GM18507 (cell line): Measurements from ENCODE around the gene LYPD6B.

Experiments
- DNase-seq: peaks from one replicate; pipeline ENCODE4 v3.0.0; 2011; ENCODE audit warnings: low read depth; ENCODE audit not compliant: insufficient read length; ENCODE audit errors: extremely low spot score
- FAIRE-seq: peaks from 2 replicates; lab custom pipeline; 2011; peaks lifted over from hg19 to GRCh38; lab: Jason Lieb, UNC

LYPD6B gene

DNA sequence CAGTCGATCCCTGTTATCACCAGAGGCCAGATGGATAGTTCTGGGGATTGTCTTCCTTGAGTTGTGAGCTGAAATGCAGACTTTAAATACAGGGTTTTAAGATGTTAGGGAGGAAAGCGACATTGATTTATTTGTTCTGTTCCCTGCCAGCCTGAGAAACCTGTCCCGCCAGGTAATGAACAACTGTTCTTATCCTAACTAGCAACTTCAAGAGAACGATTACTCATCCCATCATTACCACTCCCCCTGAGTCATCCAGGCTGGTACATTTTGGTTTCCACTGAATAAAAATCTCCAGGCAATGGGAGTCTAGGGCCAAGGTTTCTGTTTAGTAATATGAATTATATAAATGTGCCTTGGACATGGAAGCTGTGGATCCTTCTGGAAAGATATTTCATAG, 131.2 kb downstream of the LYPD6B start:
- DNase-seq (no peak), FAIRE-seq (no peak)

DNA sequence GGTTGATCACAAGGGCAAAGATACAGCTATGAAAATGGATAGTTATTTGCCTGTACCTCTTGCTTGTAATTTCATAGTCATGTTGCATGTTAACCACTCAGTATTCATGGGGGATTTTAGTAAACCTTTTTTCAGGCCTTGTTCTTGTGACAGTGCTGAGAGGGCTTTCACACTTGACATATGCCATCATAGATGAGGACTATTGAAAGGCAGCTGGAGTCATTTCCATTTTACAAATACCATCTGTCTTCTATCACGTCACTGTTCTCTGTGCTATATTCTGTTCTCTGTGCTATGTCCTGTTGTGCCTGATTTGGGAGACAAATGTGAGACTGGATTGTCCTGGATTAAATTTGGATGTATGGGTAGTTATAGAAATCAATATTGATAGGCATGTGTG, 131.7 kb downstream of the LYPD6B start:
- DNase-seq: no peak
- FAIRE-seq: no peak

DNA sequence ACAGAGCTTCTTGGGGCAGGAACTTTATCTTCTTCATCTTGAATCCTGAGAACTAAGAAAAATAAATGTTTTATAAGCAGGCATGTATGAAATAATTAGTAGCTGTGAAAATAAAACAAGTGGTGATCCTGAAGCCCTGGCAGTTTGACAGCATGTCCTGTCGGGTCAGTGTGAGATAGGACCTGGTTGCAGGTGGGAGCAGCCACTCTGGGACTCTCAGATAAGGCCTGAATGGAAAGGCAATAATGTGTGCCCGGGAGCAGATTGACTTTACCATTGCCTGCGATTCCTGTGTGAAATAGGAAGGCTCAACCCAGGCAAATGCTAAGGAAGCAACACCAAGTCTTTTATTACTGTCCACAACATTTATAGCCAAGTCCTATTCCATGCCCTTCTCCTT, 132.4 kb downstream of the LYPD6B start:
- FAIRE-seq: no peak
- DNase-seq: no peak

DNA sequence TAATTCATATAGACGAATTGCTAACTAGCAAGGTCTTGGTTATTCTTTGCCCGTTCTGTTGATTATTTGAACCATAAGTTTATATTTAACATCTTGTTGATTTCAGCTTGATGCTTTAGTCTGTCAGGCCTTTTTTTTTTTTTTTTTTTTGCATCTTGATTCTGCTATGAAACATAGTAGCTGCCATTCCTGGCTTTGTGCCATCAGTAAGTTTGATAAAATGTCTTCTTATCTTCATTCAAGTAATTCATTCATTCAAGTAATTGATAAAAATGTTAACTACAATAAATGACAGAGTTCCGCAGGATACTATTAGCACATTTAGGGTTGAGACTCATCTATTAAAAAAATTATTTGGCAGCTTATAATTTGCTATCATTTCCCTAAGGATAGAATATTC, 134.7 kb downstream of the LYPD6B start:
- no peak for FAIRE-seq
- DNase-seq: no peak

DNA sequence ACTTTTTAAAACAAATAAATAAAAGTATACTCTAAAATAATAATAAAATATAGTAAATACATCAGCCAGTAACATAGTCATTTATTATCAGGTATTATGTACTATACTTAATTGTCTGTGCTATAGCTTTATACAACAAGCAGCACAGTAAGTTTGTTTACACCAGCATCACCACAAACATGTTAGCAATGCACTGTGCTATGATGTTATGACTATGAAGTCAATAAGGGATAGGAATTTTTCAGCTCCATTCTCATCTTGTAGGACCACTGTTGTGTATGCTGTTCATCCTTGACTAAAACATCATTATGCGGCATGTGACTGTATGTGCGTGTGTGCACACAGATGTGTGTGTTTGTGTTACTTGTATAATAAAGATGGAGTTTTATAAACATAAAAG, 137.5 kb downstream of the LYPD6B start:
- DNase-seq: no peak
- FAIRE-seq: no peak

DNA sequence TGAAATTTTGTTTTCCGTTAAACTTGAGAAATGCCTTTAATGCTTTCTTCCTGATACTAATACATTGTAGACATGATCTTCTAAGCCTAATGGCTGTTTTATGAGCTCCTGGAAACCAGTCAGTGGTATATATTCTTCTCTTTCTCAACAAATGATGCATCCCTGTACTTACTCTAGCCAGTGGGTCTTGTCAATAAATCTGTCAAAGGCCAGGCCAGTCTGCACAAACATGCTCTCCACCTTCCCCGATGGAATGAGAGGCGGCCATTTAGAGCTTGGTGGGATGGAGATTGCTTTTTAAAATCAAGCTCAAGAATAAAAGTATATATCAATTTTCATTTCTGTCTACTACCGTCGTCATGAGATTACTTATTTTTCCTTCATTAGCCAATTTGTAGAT, 140.1 kb downstream of the LYPD6B start:
- FAIRE-seq (no peak), DNase-seq (no peak)

DNA sequence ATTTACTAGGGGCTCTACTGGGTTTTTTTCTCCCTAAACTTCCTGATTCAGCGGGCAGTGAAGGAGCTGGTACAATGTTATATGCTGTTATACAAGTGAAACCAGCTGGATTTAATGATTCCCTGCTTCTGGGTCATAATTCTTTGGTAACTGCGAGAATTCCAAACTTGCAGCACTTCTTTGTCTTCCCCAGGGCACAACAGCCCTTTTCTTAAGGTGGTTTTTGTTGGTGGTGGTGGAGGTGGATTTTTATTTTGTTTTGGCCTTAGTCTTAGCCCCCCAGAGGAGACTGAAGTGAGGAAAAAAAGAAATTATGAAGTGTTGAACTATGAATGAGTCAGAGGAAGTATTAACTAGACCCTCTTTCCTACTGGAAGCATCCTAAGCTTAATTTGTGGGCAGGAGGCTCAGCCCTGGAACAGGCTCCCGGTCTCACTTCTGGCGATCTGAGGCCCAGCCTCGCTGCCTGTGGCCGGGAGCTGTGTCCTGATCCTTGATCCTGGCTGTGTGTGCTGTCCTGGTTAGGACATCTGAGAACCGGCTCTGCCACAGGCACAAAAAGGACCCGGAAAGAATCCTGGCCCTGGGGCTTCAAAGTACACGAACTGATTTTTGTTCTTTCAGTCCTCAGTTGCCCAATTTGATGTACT, 141.9 kb downstream of the LYPD6B start:
- FAIRE-seq: no peak
- DNase-seq: no peak

DNA sequence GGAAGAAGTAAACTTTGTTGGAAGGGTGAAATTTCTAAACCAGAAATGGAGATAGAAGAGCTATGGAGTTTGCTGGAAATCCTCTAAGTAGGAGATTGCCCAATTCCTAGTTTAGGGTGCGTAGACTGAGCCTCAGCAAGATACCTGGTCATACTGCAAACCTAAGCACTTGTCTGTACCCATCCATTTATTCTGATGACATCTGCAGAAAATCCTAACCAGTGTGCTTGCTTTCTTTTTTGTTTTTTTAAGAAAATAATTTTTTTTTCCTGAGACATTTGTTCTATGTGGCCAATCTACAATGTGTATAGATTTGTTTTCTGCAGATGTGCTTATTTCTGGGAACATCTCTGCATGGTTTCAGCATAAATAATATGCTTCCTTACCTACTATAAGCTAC, 144.7 kb downstream of the LYPD6B start:
- FAIRE-seq: no peak
- DNase-seq: no peak

DNA sequence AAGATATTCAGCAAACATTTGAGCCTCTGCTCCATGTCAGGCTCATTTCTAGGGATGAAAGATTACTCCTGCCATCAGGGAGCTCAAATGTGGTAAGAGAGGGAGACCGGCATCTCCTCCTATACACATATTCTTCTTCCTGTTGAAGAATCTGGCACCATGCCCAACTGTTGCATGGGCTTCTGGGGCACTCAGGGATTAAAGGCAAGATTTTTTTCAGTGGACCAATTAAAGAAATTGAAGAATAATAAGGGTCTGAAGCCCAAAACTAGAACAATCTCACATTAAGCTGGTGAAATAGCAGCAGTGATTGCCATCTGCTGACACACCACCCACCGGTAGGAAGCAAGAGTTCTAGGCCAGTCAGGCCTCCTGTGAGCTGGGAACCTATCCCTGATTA, 146.5 kb downstream of the LYPD6B start:
- FAIRE-seq (no peak), DNase-seq (no peak)

DNA sequence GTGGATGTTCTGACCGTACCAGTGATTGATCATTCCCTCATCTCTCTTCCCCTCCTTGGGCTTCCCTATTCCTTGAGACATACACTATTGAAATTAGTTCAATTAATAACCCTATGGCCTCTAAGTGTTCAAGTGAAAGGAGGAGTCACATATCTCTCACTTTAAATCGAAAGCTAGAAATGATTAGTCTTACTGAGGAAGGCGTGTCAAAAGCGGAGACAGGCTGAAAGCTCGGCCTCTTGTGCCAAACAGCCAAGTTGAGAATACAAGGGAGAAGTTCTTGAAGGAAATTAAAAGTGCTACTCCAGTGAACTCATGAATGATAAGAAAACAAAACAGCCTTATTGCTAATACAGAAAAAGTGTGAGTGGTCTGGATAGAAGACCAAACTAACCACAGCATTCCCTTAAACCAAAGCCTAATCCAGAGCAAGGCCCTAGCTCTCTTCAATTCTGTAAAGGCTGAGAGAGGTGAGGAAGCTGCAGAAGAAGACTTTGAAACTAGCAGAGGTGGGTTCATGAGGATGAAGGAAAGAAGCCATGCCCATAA, 147.5 kb downstream of the LYPD6B start:
- DNase-seq (no peak), FAIRE-seq (no peak)

DNA sequence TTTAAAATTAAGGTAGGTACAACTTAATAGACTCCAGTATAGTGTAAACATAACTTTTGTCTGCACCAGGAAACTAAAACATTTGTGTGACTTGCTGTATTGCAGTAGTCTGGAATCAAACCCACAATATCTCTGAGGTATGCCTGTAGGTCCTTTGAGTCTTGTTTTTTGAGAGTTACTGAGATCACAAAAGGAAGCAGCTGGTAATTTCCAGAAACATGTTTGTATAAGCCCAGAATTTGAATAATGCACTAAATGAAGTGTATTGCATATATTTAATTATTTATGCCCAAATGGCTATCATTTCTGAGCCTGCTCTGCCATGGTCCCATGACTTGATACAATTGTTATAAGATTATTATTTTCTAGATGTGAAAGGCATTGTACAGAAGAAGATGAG, 148.6 kb downstream of the LYPD6B start:
- DNase-seq (no peak), FAIRE-seq (no peak)

DNA sequence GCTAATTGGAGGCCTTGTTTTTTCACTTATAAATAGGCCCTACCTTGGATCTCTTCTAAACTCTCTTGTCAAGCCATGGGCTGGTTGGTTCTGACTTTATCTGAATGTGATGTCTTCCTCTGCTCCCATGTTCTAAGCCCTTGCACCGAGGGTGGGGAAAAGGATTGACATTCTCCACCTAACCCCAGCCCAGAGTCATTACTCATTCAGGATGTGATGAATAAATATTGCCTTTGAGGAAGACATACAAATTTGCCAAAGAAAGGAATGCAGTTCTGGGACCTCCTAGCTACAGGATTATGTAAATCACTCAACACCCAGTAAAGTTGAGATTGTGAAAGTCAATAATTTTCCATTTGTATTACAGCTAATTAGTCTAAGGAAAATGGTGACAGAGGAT, 149.8 kb downstream of the LYPD6B start:
- FAIRE-seq: no peak
- DNase-seq: no peak

DNA sequence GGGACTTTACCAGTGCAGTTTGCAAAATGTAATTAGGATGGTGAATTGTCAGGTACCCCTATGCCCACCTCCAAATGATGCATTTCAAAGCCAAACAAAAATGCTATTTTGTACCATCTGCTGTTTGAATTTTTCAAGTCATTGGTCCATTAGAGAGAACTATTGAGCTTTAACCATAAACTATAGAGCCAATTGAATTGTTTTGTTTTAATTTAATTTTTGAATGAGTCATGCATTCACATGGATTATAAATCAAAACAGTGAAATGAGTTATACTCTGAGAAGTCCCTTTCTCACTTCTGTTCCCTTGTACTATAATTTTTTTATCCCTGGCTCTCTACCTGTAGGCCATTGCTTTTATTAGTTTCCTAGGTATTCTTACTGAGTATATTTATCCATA, 151.3 kb downstream of the LYPD6B start:
- no peak for FAIRE-seq
- no peak for DNase-seq

DNA sequence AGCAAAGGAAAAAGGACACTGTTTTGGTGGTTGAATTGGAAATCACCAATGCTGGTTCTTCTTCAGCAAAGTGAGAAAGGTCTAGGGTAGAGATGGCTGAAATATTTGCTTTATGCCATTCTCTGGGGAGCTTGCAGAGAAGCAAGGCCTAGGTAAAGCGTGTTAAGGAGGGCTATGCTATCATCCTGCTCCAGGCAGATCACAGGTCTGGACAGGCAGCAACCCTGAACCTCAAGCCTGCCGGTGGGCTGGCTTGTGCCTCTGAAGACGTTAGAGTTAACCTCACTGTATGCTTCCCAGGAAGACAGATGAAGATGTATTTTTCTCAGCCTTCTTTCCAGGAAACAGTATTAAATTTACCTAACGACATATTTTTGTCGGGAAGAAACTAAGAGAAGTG, 153.4 kb downstream of the LYPD6B start:
- FAIRE-seq (no peak), DNase-seq (no peak)

DNA sequence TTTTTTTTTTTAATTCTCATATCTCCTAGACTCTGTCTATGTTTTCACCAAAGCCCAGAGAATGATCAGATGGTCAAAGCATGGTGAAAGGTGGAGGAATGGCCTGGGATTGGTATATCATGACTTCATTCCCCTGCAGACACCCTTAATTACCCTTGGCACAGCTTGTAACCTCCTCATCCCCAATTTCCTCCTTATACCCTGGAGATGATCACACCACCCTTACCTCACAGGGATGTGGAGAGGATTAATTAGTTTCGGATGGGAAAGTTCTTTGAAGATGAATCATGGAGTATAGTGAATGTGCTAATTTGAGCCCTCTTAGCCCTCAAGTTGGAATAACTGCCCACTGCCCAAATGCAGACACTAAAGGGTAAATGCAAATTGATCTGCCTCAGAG, 153.9 kb downstream of the LYPD6B start:
- no peak for DNase-seq

DNA sequence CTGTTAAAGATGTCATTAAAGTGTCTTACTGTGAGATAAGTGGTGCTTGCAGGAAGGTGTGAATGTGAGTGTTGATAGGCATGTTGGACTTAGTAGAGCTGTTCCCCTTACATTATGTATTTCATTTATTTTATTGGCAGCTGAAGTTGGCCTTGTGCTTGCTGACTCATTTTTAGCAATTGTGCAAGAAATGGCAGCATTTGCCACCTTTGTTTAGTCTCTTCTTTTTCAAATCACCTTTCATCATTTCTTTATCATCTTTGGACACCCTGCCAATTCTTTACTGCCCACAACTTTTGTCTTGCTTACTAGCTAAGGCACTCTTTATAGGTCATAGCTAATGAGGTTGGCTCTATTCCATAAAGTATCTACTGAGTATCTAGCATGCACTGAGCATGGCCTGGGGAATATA, 161.6 kb downstream of the LYPD6B start:
- FAIRE-seq (no peak), DNase-seq (no peak)

More for the DNA sequence above, 153.9 kb downstream of the LYPD6B start:
- FAIRE-seq: no peak

DNA sequence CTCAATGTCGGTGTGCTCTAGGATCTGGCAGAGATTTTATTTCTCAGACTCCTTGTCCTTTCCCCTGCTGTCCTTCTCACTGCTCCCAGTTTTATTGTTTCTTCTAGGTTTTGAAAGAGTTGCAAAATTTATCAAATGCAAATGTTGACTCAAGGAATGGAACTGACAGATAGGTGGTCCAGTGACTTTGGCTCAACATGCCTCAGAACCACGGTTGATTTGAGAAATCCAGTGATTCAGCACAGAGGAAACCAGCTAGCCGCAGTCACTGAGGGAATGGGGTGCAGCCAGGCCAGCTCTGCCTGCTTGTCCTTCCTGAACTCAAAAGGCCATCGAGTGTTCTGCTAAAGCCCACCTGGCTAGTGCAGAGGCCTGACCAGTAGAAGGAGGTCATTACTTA, 166.2 kb downstream of the LYPD6B start:
- no peak for DNase-seq
- no peak for FAIRE-seq

DNA sequence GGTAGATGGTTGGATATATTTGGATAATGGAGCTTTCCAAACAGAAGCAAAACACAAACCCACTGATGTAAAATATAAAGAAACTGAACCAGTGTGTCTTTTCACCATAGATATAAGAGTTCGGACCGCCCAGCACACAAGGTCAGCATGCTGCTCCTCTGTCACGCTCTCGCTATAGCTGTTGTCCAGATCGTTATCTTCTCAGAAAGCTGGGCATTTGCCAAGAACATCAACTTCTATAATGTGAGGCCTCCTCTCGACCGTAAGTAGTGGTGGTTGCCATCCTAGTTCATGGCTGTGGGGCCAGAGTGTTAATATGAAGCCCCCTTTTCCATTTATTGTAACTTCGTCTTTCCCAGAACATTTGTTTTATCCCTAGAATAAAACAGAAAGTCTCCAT, 166.6 kb downstream of the LYPD6B start:
- DNase-seq: no peak
- no peak for FAIRE-seq

DNA sequence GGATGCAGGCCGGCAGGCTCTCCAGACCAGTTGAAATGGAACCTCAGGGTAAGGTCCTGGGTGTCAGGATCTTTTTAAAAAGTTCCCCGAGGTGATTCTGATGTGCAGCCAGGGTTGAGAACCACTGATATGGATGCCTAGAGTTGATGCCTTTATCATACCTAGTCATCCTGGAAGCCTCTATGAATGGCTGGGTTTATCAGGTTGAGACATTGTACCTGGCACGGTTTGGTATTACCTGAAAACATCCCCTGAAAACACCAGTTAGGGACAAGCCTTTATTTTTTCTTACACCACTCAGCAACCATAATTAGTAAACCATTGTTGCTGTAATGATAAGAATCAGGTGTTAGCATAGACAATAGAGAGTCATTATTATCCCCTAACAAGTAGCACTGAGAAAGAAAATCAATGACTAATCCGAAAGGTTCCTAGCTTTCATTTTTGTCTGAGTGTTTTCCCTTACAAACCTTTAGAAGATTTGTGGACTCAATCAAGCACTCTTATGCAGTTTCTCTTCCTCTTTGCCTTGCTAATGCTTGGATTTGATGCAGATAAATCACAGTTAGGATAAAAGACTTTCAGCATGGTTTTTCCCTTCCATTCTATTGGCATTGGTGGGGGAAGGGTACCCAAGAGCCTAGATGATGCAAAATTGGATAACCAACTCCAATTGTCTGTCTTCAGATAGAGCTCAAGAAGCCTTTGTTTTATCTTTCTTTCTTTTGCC, 175.4 kb downstream of the LYPD6B start:
- DNase-seq (no peak), FAIRE-seq (no peak)

DNA sequence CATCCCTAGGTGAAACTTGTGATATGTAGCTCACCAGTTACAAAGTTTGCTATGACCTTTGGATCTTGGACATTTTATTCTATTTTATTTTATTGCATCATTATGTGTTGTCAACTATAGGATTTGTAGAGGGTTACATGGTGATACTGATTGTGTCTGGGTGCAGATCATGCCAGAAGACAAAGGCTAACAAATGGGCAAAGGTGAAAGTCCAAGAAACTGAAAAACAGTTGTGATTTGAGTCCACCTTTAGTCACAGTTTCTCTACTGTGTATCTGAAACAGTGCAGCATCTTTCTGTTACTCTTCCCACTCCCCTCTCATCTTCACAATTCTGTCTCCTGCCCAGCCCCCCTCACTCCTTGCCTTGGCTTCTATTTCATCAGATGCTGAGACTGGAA, 180.0 kb downstream of the LYPD6B start:
- FAIRE-seq (no peak), DNase-seq (no peak)

DNA sequence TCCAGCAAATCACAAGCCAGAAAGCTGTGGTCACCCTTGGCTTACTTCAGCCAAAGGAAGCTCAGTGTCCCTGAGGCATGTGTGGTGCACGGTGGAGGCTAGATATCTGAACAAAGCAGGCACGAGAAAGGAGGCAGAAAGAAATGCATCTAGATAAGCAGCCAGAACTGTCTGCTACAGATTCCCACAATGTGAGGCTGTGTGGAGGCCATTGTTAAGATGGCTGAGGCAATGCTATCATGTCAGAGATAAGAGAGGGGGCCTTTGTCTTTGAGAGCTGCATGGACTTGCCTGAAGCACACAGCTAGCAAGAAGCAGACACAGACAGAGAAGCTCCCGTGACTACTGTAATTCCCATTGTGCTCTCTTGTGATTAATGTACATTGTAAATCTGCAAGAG, 181.4 kb downstream of the LYPD6B start:
- no peak for FAIRE-seq

More for the DNA sequence above, 181.4 kb downstream of the LYPD6B start:
- DNase-seq: no peak
